Neural progenitor cell (in vitro differentiated cells): Measurements from ENCODE around the gene FYN.

Experiments
- EZH2 ChIP-seq: fragments of 200-600 bp; sonication (generic); IDR thresholded peaks from 2 replicates; pipeline ENCODE4 v1.6.1; 2017; ENCODE audit warnings: antibody characterized with exemption, mild to moderate bottlenecking, moderate library complexity
- TF ChIP-seq, protein P1 (sequence below): fragments of 200-600 bp; sonication (generic); IDR thresholded peaks from 2 replicates; pipeline ENCODE4 v1.5.1; 2017; ENCODE audit warnings: antibody characterized with exemption, mild to moderate bottlenecking

- TF ChIP-seq, protein P1, sequence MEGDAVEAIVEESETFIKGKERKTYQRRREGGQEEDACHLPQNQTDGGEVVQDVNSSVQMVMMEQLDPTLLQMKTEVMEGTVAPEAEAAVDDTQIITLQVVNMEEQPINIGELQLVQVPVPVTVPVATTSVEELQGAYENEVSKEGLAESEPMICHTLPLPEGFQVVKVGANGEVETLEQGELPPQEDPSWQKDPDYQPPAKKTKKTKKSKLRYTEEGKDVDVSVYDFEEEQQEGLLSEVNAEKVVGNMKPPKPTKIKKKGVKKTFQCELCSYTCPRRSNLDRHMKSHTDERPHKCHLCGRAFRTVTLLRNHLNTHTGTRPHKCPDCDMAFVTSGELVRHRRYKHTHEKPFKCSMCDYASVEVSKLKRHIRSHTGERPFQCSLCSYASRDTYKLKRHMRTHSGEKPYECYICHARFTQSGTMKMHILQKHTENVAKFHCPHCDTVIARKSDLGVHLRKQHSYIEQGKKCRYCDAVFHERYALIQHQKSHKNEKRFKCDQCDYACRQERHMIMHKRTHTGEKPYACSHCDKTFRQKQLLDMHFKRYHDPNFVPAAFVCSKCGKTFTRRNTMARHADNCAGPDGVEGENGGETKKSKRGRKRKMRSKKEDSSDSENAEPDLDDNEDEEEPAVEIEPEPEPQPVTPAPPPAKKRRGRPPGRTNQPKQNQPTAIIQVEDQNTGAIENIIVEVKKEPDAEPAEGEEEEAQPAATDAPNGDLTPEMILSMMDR, result no peak
- TF ChIP-seq EZH2, result no peak
Measured at GRCh38 chr6:111731456-111732195, 141.6 kb downstream of the FYN start.
